C4-2B (cell line): ENCODE measurements around the gene CDC45.

Experiments
- H3K27ac ChIP-seq: fragments of 450-650 bp; 2 replicates; pipeline ENCODE4 v1.5.1; 2017
- ZFX ChIP-seq: fragments of 450-650 bp; IDR thresholded peaks from 2 replicates; pipeline ENCODE4 v1.6.1; 2017
- TF ChIP-seq, protein P1 (sequence below): fragments of 450-650 bp; conservative IDR thresholded peaks from 2 replicates; pipeline ENCODE4 v1.5.1; 2017; ENCODE audit warnings: mild to moderate bottlenecking

Gene CDC45

GRCh38 chr22:19509191-19509590 lies 29.5 kb downstream of the CDC45 start:
- TF ChIP-seq, protein P1, sequence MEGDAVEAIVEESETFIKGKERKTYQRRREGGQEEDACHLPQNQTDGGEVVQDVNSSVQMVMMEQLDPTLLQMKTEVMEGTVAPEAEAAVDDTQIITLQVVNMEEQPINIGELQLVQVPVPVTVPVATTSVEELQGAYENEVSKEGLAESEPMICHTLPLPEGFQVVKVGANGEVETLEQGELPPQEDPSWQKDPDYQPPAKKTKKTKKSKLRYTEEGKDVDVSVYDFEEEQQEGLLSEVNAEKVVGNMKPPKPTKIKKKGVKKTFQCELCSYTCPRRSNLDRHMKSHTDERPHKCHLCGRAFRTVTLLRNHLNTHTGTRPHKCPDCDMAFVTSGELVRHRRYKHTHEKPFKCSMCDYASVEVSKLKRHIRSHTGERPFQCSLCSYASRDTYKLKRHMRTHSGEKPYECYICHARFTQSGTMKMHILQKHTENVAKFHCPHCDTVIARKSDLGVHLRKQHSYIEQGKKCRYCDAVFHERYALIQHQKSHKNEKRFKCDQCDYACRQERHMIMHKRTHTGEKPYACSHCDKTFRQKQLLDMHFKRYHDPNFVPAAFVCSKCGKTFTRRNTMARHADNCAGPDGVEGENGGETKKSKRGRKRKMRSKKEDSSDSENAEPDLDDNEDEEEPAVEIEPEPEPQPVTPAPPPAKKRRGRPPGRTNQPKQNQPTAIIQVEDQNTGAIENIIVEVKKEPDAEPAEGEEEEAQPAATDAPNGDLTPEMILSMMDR, result no peak
- TF ChIP-seq ZFX, result no peak
- H3K27ac ChIP-seq, result no peak overlapping the region

DNA sequence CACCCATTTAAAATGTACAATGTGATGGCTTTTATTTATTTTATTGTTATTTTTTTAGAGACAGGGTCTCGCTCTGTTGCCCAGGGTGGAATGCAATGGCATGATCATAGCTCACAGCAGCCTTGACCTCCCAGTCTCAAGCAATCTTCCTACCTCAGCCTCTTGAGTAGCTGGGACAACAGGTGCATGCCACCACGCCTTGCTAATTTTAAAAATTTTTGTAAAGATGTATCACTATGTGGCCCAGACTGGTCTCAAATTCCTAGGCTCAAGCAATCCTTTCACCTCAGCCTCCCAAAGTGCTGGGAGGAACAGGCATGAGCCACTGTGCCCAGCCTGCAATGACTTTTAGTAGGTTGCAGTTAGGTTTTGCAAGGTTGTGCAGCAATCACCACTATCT lies 30.2 kb downstream of the CDC45 start:
- no peak overlapping the region for H3K27ac ChIP-seq
- TF ChIP-seq ZFX, result no peak
- TF ChIP-seq, protein P1, result no peak

GRCh38 chr22:19510919-19511341 lies 31.2 kb downstream of the CDC45 start:
- no peak overlapping the region for H3K27ac ChIP-seq
- TF ChIP-seq, protein P1, result no peak
- no peak for TF ChIP-seq ZFX

GRCh38 chr22:19513823-19514222 lies 34.1 kb downstream of the CDC45 start:
- H3K27ac ChIP-seq, result no peak overlapping the region
- TF ChIP-seq ZFX, result no peak
- TF ChIP-seq, protein P1, result no peak

GRCh38 chr22:19514831-19515565 lies 35.3 kb downstream of the CDC45 start:
- H3K27ac ChIP-seq, result no peak overlapping the region
- TF ChIP-seq, protein P1, result no peak
- TF ChIP-seq ZFX, result no peak

GRCh38 chr22:19515654-19516377 lies 36.1 kb downstream of the CDC45 start:
- TF ChIP-seq, protein P1, result no peak
- no peak for TF ChIP-seq ZFX
- no peak overlapping the region for H3K27ac ChIP-seq
